HL-60 (cell line): Measurements from ENCODE around the gene CHDH.

Experiments
- DNase-seq, 2 experiments: peaks; one replicate each; pipeline ENCODE4 v3.0.0-alpha.2; 2010 to 2020; ENCODE audit warnings: low read depth in 1 of 2, low spot score in 1 of 2
- H3K27ac ChIP-seq: fragments of 250-450 bp; sonication (Bioruptor Pico); replicated peaks from 2 replicates; pipeline ENCODE4 v1.5.1; 2020; ENCODE audit warnings: mild to moderate bottlenecking, moderate library complexity
- H3K27me3 ChIP-seq: fragments of 250-450 bp; sonication (Bioruptor Pico); 2 replicates; pipeline ENCODE4 v1.5.1; 2021; ENCODE audit warnings: mild to moderate bottlenecking, moderate library complexity; ENCODE audit not compliant: insufficient read depth, poor library complexity, severe bottlenecking
- H3K4me3 ChIP-seq: replicated peaks from 2 replicates; pipeline ENCODE4 v1.5.1; 2011; ENCODE audit warnings: mild to moderate bottlenecking, control low read depth, low read length; ENCODE audit not compliant: insufficient read depth
- CTCF ChIP-seq: IDR thresholded peaks from one replicate; pipeline ENCODE4 v1.5.1; 2011; ENCODE audit warnings: low read length, control low read depth, inconsistent platforms; ENCODE audit not compliant: insufficient read depth
- GABPA ChIP-seq: IDR thresholded peaks from 2 replicates; pipeline ENCODE4 v1.6.1; 2012; ENCODE audit warnings: low read depth
- POLR2AphosphoS5 ChIP-seq: IDR thresholded peaks from 2 replicates; pipeline ENCODE4 v1.6.1; 2012; ENCODE audit warnings: low read depth
- REST ChIP-seq: IDR thresholded peaks from 2 replicates; pipeline ENCODE4 v1.6.1; 2012; ENCODE audit warnings: low read depth; ENCODE audit not compliant: insufficient replicate concordance
- SPI1 ChIP-seq: IDR thresholded peaks from 2 replicates; pipeline ENCODE4 v1.6.1; 2012; ENCODE audit warnings: low read depth, mild to moderate bottlenecking, borderline replicate concordance

Gene CHDH

GRCh38 chr3:53803124-53803815, 42.9 kb downstream of the CHDH start:
- DNase-seq, result no peak
- TF ChIP-seq CTCF, result no peak
- no peak overlapping the region for H3K4me3 ChIP-seq
- no peak overlapping the region for H3K27ac ChIP-seq
- H3K27me3 ChIP-seq, result no peaks in the 10 kb centered on the region

GRCh38 chr3:53802256-53802880, 43.9 kb downstream of the CHDH start:
- H3K4me3 ChIP-seq, result no peak overlapping the region
- no peaks in the 10 kb centered on the region for H3K27me3 ChIP-seq
- H3K27ac ChIP-seq, result no peak overlapping the region
- DNase-seq, result no peak
- TF ChIP-seq POLR2AphosphoS5 (no peak), REST (no peak), SPI1 (no peak), GABPA (no peak), CTCF (no peak)

GRCh38 chr3:53801319-53801718, 44.9 kb downstream of the CHDH start:
- Histone ChIP-seq H3K27me3 (peaks cover 1% of the 10 kb centered on the region), H3K4me3 (no peak overlapping the region), H3K27ac (no peak overlapping the region)
- TF ChIP-seq SPI1 (no peak), GABPA (no peak), POLR2AphosphoS5 (no peak), REST (no peak), CTCF (no peak)
- DNase-seq, result no peak
